H1 (cell line): ENCODE measurements around the gene PRR36. TPM values are rescaled to one million over a fixed set of nuclear protein-coding genes. Genes with fewer than 3 reads are reported as not detected.
A peak's percentile ranks its signal among the peaks of the same experiment; 100 is the strongest.

Experiments
- CTCF ChIA-PET: fragments of 300-600 bp; sonication (Branson Sonifier 250); formaldehyde crosslinking; loops from one replicate; lab custom pipeline; 2021; ENCODE audit not compliant: partially characterized antibody; lab: Charles Lee
- POLR2A ChIA-PET: fragments of 300-600 bp; sonication (Branson Sonifier 250); formaldehyde crosslinking; loops from one replicate; lab custom pipeline; 2021; ENCODE audit warnings: inconsistent platforms; ENCODE audit not compliant: partially characterized antibody; lab: Charles Lee
- DNase-seq, 2 experiments: peaks; one replicate each; pipeline versions ENCODE4 v3.0.0 to v3.0.0-alpha.2; 2010 to 2022; ENCODE audit warnings: low spot score in 2 of 2, low read depth in 1 of 2, mixed read lengths in 1 of 2
- FAIRE-seq: peaks from 2 replicates; lab custom pipeline; 2011; peaks lifted over from hg19 to GRCh38; lab: Jason Lieb, UNC
- H2AFZ ChIP-seq: 2 replicates; pipeline ENCODE4 v1.8.1; 2012; ENCODE audit warnings: low read length, inconsistent platforms
- H2AK5ac ChIP-seq: 2 replicates; pipeline ENCODE4 v1.6.1; 2013; ENCODE audit warnings: low read depth, low read length
- H2BK120ac ChIP-seq: replicated peaks from 2 replicates; pipeline ENCODE3; 2013; ENCODE audit warnings: low read depth, low read length, inconsistent platforms
- H2BK12ac ChIP-seq: 2 replicates; pipeline ENCODE4 v1.6.1; 2013; ENCODE audit warnings: low read depth, low read length
- H2BK15ac ChIP-seq: 2 replicates; pipeline ENCODE4 v1.6.1; 2013; ENCODE audit warnings: low read length
- H2BK20ac ChIP-seq: 2 replicates; pipeline ENCODE4 v1.6.1; 2013; ENCODE audit warnings: low read length
- H2BK5ac ChIP-seq: 2 replicates; pipeline ENCODE4 v1.6.1; 2013; ENCODE audit warnings: low read depth, low read length
- H3K14ac ChIP-seq: 2 replicates; pipeline ENCODE4 v1.6.1; 2013; ENCODE audit warnings: inconsistent platforms; ENCODE audit not compliant: insufficient read length
- H3K18ac ChIP-seq: 2 replicates; pipeline ENCODE4 v1.6.1; 2013; ENCODE audit warnings: low read length; ENCODE audit errors: extremely low read depth
- H3K23ac ChIP-seq: 2 replicates; pipeline ENCODE4 v1.6.1; 2013; ENCODE audit warnings: inconsistent platforms; ENCODE audit not compliant: insufficient read length
- H3K23me2 ChIP-seq: 2 replicates; pipeline ENCODE4 v1.6.1; 2013; ENCODE audit warnings: low read depth, low read length
- H3K27ac ChIP-seq: 2 replicates; pipeline ENCODE4 v1.6.1; 2011; ENCODE audit warnings: low read depth, low read length, inconsistent platforms
- H3K27me3 ChIP-seq, 4 experiments: replicated peaks in 1 of 4; 1 replicate in 1 of 4; 2 replicates in 3 of 4; pipeline versions ENCODE4 v1.6.1 to v1.8.1; 2011 to 2013; ENCODE audit warnings: low read length in 3 of 4, mild to moderate bottlenecking in 3 of 4, inconsistent platforms in 2 of 4, mixed read lengths in 2 of 4, moderate library complexity in 1 of 4; ENCODE audit not compliant: control insufficient read depth in 3 of 4, insufficient read depth in 3 of 4; ENCODE audit errors: extremely low read depth in 1 of 4
- H3K36me3 ChIP-seq, 4 experiments: 2 replicates each; pipeline versions ENCODE4 v1.6.1 to v1.8.1; 2011 to 2013; ENCODE audit warnings: mild to moderate bottlenecking in 4 of 4, low read length in 3 of 4, moderate library complexity in 2 of 4, control low read depth in 1 of 4, inconsistent platforms in 1 of 4; ENCODE audit not compliant: insufficient read depth in 4 of 4, control insufficient read depth in 2 of 4
- H3K4ac ChIP-seq: replicated peaks from 2 replicates; pipeline ENCODE3; 2013; ENCODE audit warnings: low read length, low read depth, mixed read lengths, inconsistent platforms; ENCODE audit not compliant: insufficient read length
- H3K4me1 ChIP-seq, 4 experiments: replicated peaks in 1 of 4; 1 replicate in 1 of 4; 2 replicates in 3 of 4; pipeline versions ENCODE4 v1.6.1 to v1.8.1; 2011 to 2013; ENCODE audit warnings: low read length in 3 of 4, inconsistent platforms in 2 of 4, mixed read lengths in 1 of 4; ENCODE audit not compliant: insufficient read depth in 4 of 4, control insufficient read depth in 3 of 4
- H3K4me2 ChIP-seq, 2 experiments: 2 replicates each; pipeline versions ENCODE4 v1.6.1 to v1.8.1; 2011 to 2013; ENCODE audit warnings: low read depth in 2 of 2, low read length in 2 of 2, control low read depth in 1 of 2, inconsistent platforms in 1 of 2, mild to moderate bottlenecking in 1 of 2; ENCODE audit not compliant: insufficient read depth in 1 of 2
- H3K4me3 ChIP-seq, 4 experiments: fragments of 200-600, 300-600 bp in 1 of 4; sonication (generic), shearing (Covaris generic), sonication (Bioruptor Twin) in 1 of 4; 2 replicates each; pipeline versions ENCODE4 v1.5.1 to v1.8.1; 2011 to 2016; ENCODE audit warnings: low read length in 4 of 4, low read depth in 3 of 4, control low read depth in 2 of 4, inconsistent platforms in 2 of 4, mild to moderate bottlenecking in 2 of 4, mixed read lengths in 1 of 4, moderate library complexity in 1 of 4; ENCODE audit not compliant: insufficient read depth in 2 of 4; ENCODE audit errors: extremely low read depth in 1 of 4
- H3K56ac ChIP-seq: replicated peaks from 2 replicates; pipeline ENCODE3; 2013; ENCODE audit warnings: low read depth, mild to moderate bottlenecking, mixed read lengths, low read length, inconsistent platforms; ENCODE audit not compliant: insufficient read length
- H3K79me1 ChIP-seq: 2 replicates; pipeline ENCODE4 v1.6.1; 2013; ENCODE audit warnings: low read depth, low read length, control low read depth
- H3K79me2 ChIP-seq, 2 experiments: 2 replicates each; pipeline versions ENCODE4 v1.6.1 to v1.8.1; 2012 to 2013; ENCODE audit warnings: low read length in 2 of 2, mild to moderate bottlenecking in 2 of 2, inconsistent platforms in 1 of 2; ENCODE audit not compliant: insufficient read depth in 2 of 2, control insufficient read depth in 1 of 2
- H3K9ac ChIP-seq, 4 experiments: replicated peaks in 1 of 4; 1 replicate in 1 of 4; 2 replicates in 3 of 4; pipeline versions ENCODE4 v1.6.1 to v1.8.1; 2011 to 2013; ENCODE audit warnings: low read depth in 3 of 4, low read length in 3 of 4, control low read depth in 2 of 4, mild to moderate bottlenecking in 2 of 4, moderate library complexity in 2 of 4, inconsistent platforms in 1 of 4; ENCODE audit errors: extremely low read depth in 1 of 4
- H3K9me3 ChIP-seq, 2 experiments: 2 replicates each; pipeline versions ENCODE4 v1.6.1 to v1.8.1; 2012 to 2013; ENCODE audit warnings: mild to moderate bottlenecking in 2 of 2, moderate library complexity in 2 of 2, control low read depth in 1 of 2, inconsistent platforms in 1 of 2, low read depth in 1 of 2, low read length in 1 of 2, mixed read lengths in 1 of 2; ENCODE audit not compliant: insufficient read depth in 2 of 2
- H4K20me1 ChIP-seq, 2 experiments: replicated peaks in 1 of 2; 2 replicates each; pipeline versions ENCODE3 to v1.8.1; 2011 to 2013; ENCODE audit warnings: inconsistent platforms in 2 of 2, low read length in 2 of 2, mild to moderate bottlenecking in 1 of 2; ENCODE audit not compliant: insufficient read depth in 2 of 2, control insufficient read depth in 1 of 2
- H4K5ac ChIP-seq: 2 replicates; pipeline ENCODE4 v1.6.1; 2013; ENCODE audit warnings: low read length, low read depth, mixed read lengths, inconsistent platforms; ENCODE audit not compliant: insufficient read length
- H4K8ac ChIP-seq: 2 replicates; pipeline ENCODE4 v1.8.0; 2013; ENCODE audit warnings: mild to moderate bottlenecking, moderate library complexity, low read length, inconsistent platforms; ENCODE audit not compliant: insufficient read depth; ENCODE audit errors: extremely low read depth
- H4K91ac ChIP-seq: replicated peaks from 2 replicates; pipeline ENCODE3; 2013; ENCODE audit warnings: low read length, mixed read lengths, inconsistent platforms; ENCODE audit not compliant: insufficient read length
- ATF2 ChIP-seq: IDR thresholded peaks from 2 replicates; pipeline ENCODE4 v1.6.1; 2012; ENCODE audit warnings: low read length, inconsistent platforms
- CBX8 ChIP-seq: fragments of 300-800, 300-1000 bp; sonication (generic); IDR thresholded peaks from 2 replicates; pipeline ENCODE4 v1.7.1; 2016; ENCODE audit warnings: low read depth, low read length, borderline replicate concordance
- MAX ChIP-seq: IDR thresholded peaks from 2 replicates; pipeline ENCODE4 v1.6.1; 2012; ENCODE audit warnings: inconsistent platforms
- POU5F1 ChIP-seq: IDR thresholded peaks from 2 replicates; pipeline ENCODE4 v1.6.1; 2011; ENCODE audit warnings: low read depth, mild to moderate bottlenecking, low read length, moderate library complexity
- RFX5 ChIP-seq: IDR thresholded peaks from 2 replicates; pipeline ENCODE4 v1.6.1; 2011; ENCODE audit warnings: low read depth, low read length, improper control_type of control experiment, borderline replicate concordance
- SP1 ChIP-seq: IDR thresholded peaks from 2 replicates; pipeline ENCODE4 v1.6.1; 2011; ENCODE audit warnings: low read depth, low read length
- SP2 ChIP-seq: IDR thresholded peaks from 2 replicates; pipeline ENCODE4 v1.6.1; 2012; ENCODE audit warnings: mild to moderate bottlenecking, low read length, inconsistent platforms
- SP4 ChIP-seq: IDR thresholded peaks from 2 replicates; pipeline ENCODE4 v1.6.1; 2012; ENCODE audit warnings: low read length, inconsistent platforms
- TCF12 ChIP-seq: IDR thresholded peaks from 2 replicates; pipeline ENCODE4 v1.6.1; 2011; ENCODE audit warnings: low read depth, mild to moderate bottlenecking, low read length
- WGBS, 2 experiments: shearing (Covaris generic) in 1 of 2; methylation state at CpG; one replicate each; pipeline versions ENCODE4 v1.1.6 to v1.1.7; 2013 to 2015; ENCODE audit warnings: low lambda C conversion rate in 2 of 2, mixed read lengths in 2 of 2, inconsistent platforms in 1 of 2, low coverage in 1 of 2, missing lambda C conversion rate in 1 of 2; ENCODE audit not compliant: insufficient replicate concordance in 2 of 2, insufficient coverage in 1 of 2, insufficient read length in 1 of 2; ENCODE audit errors: extremely low coverage in 1 of 2, missing lambda C conversion rate in 1 of 2; 5-methylcytosine and 5-hydroxymethylcytosine counted together
- polyA plus RNA-seq, 7 experiments: library from polyadenylated mRNA; depleted of rRNA in 3 of 7; stranded (reverse) in 5 of 7; unstranded in 2 of 7; fragments of >200 nt in 5 of 7; fragments of 200-250 nt in 2 of 7; gene quantifications; 1 replicate in 5 of 7; 2 replicates in 1 of 7; 4 replicates in 1 of 7; pipeline versions ENCODE4 v1.2.1 to v1.2.3, GENCODE V29; 2011 to 2013; ENCODE audit warnings: missing spikeins in 2 of 7, mixed read lengths in 2 of 7
- total RNA-seq: library from RNA; stranded (reverse); fragmentation: NEBNext Ultra II Directional; extraction: Animal tissue kit (Norgen Biotek cat#: 25700); gene quantifications from 2 replicates; pipeline ENCODE4 v1.2.1, GENCODE V29; 2021

Gene PRR36
- total and polyA plus RNA-seq, 2 of the 8 experiments (the other 6 are each of a cell fraction or from before 2014, with no cell fraction given): 1.6 to 23.9 TPM

- POLR2A ChIA-PET: interaction anchor here (0.8 to 2.2 kb wide), 6 partner anchors 9 to 48 kb away, joined by 3 to 6 read pairs (median 4); no protein-coding TSS in a partner anchor
- peaks cover 0 to 14% (median 6%) of the 10 kb centered on the region in 4 experiments; a peak in 5 of 7 replicates for H3K4me1 ChIP-seq
- peak overlapping the region; percentile 17 to 79; a peak in 3 of 4 replicates for H3K4me2 ChIP-seq
- H3K36me3 ChIP-seq: no peaks in the 10 kb centered on the region
- H2AK5ac ChIP-seq: no peak overlapping the region
- H3K4me3 ChIP-seq: peak overlapping the region in 2 of 4 experiments; percentile 19 to 48; a peak in 4 of 8 replicates
- H4K20me1 ChIP-seq: peaks cover 0 to 5% of the 10 kb centered on the region in 2 experiments
- H2BK120ac ChIP-seq: no peak overlapping the region
- H4K5ac ChIP-seq: no peak overlapping the region
- DNase-seq (peak in 1 of 2 experiments; percentile 97), FAIRE-seq (peak; percentile 65)
- H2BK15ac ChIP-seq: no peak overlapping the region
- CTCF ChIA-PET: interaction anchor here (0.7 to 6.1 kb wide), 32 partner anchors 9 to 288 kb away, joined by 3 to 37 read pairs (median 4); partner anchors contain the start of genes SNAPC2, TGFBR3L and TRAPPC5
- H3K9ac ChIP-seq: no peak overlapping the region
- no peak overlapping the region for H3K56ac ChIP-seq
- H3K27me3 ChIP-seq: peaks cover 0 to 2% (median 0%) of the 10 kb centered on the region in 4 experiments; a peak in 1 of 7 replicates
- no peak overlapping the region for H3K18ac ChIP-seq
- no peaks in the 10 kb centered on the region for H3K79me2 ChIP-seq
- H4K8ac ChIP-seq: peak overlapping the region; percentile 87
- no peaks in the 10 kb centered on the region for H3K79me1 ChIP-seq
- H3K27ac ChIP-seq: no peak overlapping the region
- no peak overlapping the region for H2BK12ac ChIP-seq
- H2BK20ac ChIP-seq: no peak overlapping the region
- no peak overlapping the region for H4K91ac ChIP-seq
- WGBS, 2 experiments: 29% methylated on average over 45 of the region's 45 CpGs; no CpG with 5 or more reads in 1 of the 2 experiments
- no peak overlapping the region for H2BK5ac ChIP-seq
- no peak overlapping the region for H3K23ac ChIP-seq
- no peak overlapping the region for H3K4ac ChIP-seq
- peaks cover 5% of the 10 kb centered on the region; the same call in 1 of the 2 replicates for H3K23me2 ChIP-seq
- no peak overlapping the region for H2AFZ ChIP-seq
- H3K9me3 ChIP-seq: no peaks in the 10 kb centered on the region
- no peak overlapping the region for H3K14ac ChIP-seq
- TF ChIP-seq TCF12 (peak; percentile 90; the same call in 1 of the 2 replicates), ATF2 (no peak), MAX (peak; percentile 75; the same call in 1 of the 2 replicates), SP2 (no peak), RFX5 (no peak), CBX8 (no peak), POU5F1 (no peak), SP1 (no peak), SP4 (peak; percentile 68; the same call in 1 of the 2 replicates)
These were observed 21.1 kb downstream of the PRR36 start for GRCh38 chr19:7852851-7853769.
